GM13977 (cell line): Measurements from ENCODE around the gene KLB.
A peak's percentile ranks its signal among the peaks of the same experiment; 100 is the strongest.

Source experiments
- DNase-seq: peaks from one replicate; pipeline ENCODE4 v3.0.0; 2012; ENCODE audit warnings: low spot score
- CTCF ChIP-seq: IDR thresholded peaks from 2 replicates; pipeline ENCODE4 v1.5.1; 2012; ENCODE audit warnings: mild to moderate bottlenecking, control low read depth; ENCODE audit not compliant: insufficient read depth; ENCODE audit errors: extremely low read depth, missing control alignments
- in situ Hi-C: fragments of 300-500 bp; cut with MboI; formaldehyde crosslinking; loops from one replicate; pipeline ENCODE4 v1.12.0; 2022; ENCODE audit warnings: low sequenced_read_pairs, low pct_unique_long_range_greater_than_20kb, mixed read lengths, inconsistent platforms; ENCODE audit not compliant: unreplicated experiment

The KLB gene

GRCh38 chr4:39426728-39427127 lies 20.0 kb downstream of the KLB start:
- DNase-seq: no peak
- no peak for TF ChIP-seq CTCF
- in situ Hi-C loops: loop anchor here (25.0 kb wide), 1 partner anchor 539 kb away; no protein-coding TSS in a partner anchor

GRCh38 chr4:39427520-39428114 lies 20.9 kb downstream of the KLB start:
- no peak for DNase-seq
- TF ChIP-seq CTCF: no peak
- in situ Hi-C loops: loop anchor here (25.0 kb wide), 1 partner anchor 540 kb away; no protein-coding TSS in a partner anchor

GRCh38 chr4:39429476-39430334 lies 23.0 kb downstream of the KLB start:
- in situ Hi-C loops: loop anchor here (25.0 kb wide), 1 partner anchor 542 kb away; no protein-coding TSS in a partner anchor
- no peak for DNase-seq
- TF ChIP-seq CTCF: no peak

GRCh38 chr4:39433878-39434492 lies 27.3 kb downstream of the KLB start:
- in situ Hi-C loops: loop anchor here (25.0 kb wide), 1 partner anchor 547 kb away; no protein-coding TSS in a partner anchor
- no peak for TF ChIP-seq CTCF
- DNase-seq: no peak

DNA sequence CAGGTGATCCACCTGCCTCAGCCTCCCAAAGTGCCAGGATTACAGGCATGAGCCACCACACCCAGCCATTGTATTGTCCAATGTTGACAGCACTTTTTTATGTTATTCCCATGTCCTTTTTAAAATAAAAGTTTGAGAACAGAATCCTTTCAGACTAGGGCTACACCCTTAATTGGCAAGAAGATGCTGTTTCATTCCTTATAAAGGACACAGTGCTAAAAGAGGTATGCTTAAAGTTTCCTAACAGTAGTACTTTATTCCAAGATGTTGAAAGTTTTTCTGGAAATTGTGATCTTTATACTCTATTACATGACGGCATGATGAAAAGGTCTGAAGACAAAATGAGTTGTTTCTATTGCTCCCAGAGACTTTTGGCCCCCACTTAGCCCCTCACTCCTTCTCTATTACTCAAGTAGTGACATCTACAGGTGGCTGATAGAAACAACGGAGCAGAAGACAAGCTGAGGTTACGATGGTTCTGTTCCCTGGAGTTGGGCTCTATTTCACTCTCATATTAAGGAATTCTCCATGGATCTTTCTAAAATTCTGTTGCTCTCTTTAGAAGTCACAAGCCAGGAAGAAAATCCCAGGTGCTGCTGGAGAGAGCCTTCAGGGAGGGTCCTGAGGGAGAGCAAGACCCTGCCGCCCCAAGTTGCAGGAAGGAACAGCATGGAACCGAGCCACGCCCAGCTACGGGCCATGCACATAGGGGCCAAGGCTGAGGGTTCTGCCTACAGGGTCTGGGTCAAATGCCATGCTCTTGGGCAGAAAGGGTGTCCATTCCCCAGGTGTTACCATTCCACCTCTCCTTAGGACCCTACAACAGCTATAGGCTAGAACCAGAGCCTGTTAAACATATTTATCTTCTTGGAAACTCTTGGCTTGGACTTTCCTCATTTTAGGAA lies 29.2 kb downstream of the KLB start:
- in situ Hi-C loops: loop anchor here (25.0 kb wide), 1 partner anchor 549 kb away; no protein-coding TSS in a partner anchor

More for the DNA sequence above, 29.2 kb downstream of the KLB start:
- TF ChIP-seq CTCF: peak; percentile 31
- DNase-seq: no peak
